Nephron progenitor cell (in vitro differentiated cells): ENCODE data around the gene KDM2B.

ENCODE experiments used
- DNase-seq: peaks from one replicate; pipeline ENCODE4 v3.0.0; 2021
- H3K27ac Mint-ChIP-seq: 2 replicates; pipeline ENCODE4 v1.8.0; 2021; ENCODE audit warnings: mild to moderate bottlenecking, moderate library complexity, mixed read lengths
- H3K27me3 Mint-ChIP-seq: 2 replicates; pipeline ENCODE4 v1.8.0; 2021; ENCODE audit warnings: mild to moderate bottlenecking, low read depth, mixed read lengths; ENCODE audit not compliant: poor library complexity
- H3K36me3 Mint-ChIP-seq: 2 replicates; pipeline ENCODE4 v1.8.0; 2021; ENCODE audit warnings: low read depth, mixed read lengths
- H3K4me1 Mint-ChIP-seq: 2 replicates; pipeline ENCODE4 v1.8.0; 2021; ENCODE audit warnings: mixed read lengths
- H3K4me3 Mint-ChIP-seq: 2 replicates; pipeline ENCODE4 v1.8.0; 2021; ENCODE audit warnings: mild to moderate bottlenecking, moderate library complexity, mixed read lengths
- H3K9me3 Mint-ChIP-seq: 2 replicates; pipeline ENCODE4 v1.8.0; 2021; ENCODE audit warnings: mild to moderate bottlenecking, moderate library complexity, mixed read lengths
- TF ChIP-seq, protein P1 (sequence below): fragments of 200-600 bp; sonication (generic); IDR thresholded peaks from 2 replicates; pipeline ENCODE4 v1.5.0; 2021; ENCODE audit warnings: antibody characterized with exemption

Gene KDM2B

DNA sequence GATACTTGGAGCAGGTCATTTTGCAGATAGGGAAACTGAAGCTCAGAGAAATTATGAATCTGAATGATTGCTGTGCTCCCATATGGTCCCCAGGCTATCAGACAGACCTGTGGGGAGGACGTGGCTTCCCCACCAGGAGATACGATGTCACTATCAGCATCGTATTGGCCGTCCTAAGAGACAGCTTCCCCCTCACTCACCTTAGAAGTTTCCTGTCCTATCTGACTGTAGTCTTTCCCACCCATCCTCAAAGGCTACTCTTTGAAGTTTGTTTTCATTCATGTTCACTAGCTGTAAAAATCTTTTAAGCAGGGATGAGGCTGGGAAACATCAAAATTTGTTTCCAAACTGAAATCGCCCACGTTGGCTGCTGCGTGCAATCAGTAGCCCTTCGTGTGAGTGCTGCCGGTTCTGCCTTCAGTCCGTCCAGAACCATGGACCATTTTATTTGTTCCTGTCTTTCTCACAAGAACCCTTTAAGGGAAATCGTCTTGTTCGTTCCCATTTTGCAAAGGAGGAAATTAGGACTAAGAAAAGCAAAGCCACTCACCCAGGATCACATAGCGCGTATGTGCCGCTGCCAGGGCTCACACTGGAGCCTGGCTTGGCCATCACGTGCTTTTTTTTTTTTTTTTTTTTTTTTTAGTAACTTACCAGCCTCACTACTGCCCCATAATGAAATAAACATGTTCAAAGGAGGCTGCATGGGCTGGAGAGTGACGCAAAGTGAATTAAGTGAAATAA, 1.0 kb upstream of the KDM2B start:
- H3K27ac Mint-ChIP-seq, result peak overlapping the region; percentile 99
- no peak for DNase-seq
- peaks cover 4% of the 10 kb centered on the region for H3K36me3 Mint-ChIP-seq
- no peaks in the 10 kb centered on the region for H3K9me3 Mint-ChIP-seq
- H3K4me1 Mint-ChIP-seq, result peaks cover 58% of the 10 kb centered on the region
- H3K27me3 Mint-ChIP-seq, result no peaks in the 10 kb centered on the region
- peak overlapping the region; percentile 99 for H3K4me3 Mint-ChIP-seq
- TF ChIP-seq, protein P1, sequence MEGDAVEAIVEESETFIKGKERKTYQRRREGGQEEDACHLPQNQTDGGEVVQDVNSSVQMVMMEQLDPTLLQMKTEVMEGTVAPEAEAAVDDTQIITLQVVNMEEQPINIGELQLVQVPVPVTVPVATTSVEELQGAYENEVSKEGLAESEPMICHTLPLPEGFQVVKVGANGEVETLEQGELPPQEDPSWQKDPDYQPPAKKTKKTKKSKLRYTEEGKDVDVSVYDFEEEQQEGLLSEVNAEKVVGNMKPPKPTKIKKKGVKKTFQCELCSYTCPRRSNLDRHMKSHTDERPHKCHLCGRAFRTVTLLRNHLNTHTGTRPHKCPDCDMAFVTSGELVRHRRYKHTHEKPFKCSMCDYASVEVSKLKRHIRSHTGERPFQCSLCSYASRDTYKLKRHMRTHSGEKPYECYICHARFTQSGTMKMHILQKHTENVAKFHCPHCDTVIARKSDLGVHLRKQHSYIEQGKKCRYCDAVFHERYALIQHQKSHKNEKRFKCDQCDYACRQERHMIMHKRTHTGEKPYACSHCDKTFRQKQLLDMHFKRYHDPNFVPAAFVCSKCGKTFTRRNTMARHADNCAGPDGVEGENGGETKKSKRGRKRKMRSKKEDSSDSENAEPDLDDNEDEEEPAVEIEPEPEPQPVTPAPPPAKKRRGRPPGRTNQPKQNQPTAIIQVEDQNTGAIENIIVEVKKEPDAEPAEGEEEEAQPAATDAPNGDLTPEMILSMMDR, result no peak

DNA sequence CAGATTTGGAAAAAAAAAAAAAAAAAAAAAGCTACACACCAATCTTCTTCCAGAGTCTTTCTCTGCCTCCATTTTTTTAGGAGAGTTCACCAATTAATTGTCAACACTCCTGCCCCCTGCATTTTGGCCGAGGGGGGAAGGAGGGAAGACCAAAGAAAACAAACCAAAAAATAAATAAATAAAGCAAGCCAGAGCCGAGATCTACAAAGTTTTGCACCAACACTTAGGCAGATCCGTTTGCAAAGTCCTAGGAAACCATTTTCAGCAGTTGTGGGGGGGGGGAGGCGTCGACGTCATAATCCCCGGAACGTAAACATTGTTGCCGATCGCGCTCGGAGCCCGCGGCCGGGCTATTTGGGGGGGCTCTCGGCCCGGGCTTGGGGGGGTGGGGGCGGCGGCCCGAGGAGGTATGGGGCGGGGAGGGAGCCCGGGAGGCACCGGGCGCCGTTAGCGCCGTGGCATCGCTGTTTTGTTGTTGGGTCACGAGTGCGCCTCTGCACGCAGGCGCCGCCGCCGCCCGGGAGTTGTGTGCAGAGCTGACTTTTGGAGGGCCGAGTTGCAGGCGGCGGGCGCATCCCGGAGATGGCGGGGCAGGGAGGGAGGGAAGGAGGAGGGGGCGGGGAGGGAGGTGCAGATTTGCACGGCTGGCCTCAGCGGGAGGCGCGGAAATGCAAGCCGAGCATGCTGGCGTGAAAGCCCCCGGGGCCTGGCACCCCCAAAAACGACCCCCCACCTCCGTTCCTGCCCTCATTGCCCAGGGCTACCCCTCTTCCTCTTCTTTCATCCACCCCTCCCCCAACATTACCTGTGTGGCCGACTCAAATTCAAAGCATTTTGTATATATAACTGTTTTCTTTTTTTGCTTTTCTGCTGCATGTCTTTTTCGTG, 598 bp downstream of the KDM2B start:
- peak; percentile 83 for DNase-seq
- Mint-ChIP-seq H3K27ac (peak overlapping the region; percentile 100), H3K27me3 (no peaks in the 10 kb centered on the region), H3K4me3 (peak overlapping the region; percentile 99), H3K4me1 (peaks cover 64% of the 10 kb centered on the region), H3K36me3 (peaks cover under 1% of the 10 kb centered on the region), H3K9me3 (no peaks in the 10 kb centered on the region)
- TF ChIP-seq, protein P1, result no peak

DNA sequence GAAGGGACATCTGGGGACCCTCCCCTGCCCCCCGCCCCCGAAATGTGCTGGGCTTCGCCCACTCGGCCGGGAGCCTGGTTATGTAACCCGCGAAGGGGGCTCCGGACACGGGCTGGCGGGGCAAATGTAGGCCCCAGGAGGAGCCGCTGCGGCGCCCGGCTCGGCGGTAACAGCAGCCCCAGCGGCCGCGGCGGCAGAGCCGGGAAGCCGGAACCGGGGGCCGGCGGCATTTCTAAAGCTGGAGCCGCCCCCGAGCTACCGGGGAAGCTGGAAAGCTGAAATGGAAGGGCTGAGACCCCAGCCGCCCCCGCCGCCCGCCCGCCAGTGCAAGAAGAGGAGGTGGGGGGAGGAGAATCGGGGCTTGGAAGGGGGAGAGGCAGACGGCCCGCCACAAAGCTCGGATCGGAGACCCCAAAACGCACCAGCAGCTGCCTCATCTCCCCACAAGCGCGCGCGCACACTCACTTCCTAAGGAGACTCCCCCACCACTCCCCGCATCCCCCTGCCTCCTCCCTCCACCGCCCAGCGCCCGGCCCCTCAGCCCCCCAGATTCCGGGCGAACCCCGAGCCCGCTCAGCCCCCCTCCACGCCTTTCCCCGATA, 1.5 kb downstream of the KDM2B start:
- no peaks in the 10 kb centered on the region for H3K9me3 Mint-ChIP-seq
- no peaks in the 10 kb centered on the region for H3K27me3 Mint-ChIP-seq
- peaks cover 74% of the 10 kb centered on the region for H3K4me1 Mint-ChIP-seq
- peak; percentile 42 for DNase-seq
- TF ChIP-seq, protein P1, result no peak
- H3K4me3 Mint-ChIP-seq, result peak overlapping the region; percentile 99
- peak overlapping the region; percentile 100 for H3K27ac Mint-ChIP-seq
- H3K36me3 Mint-ChIP-seq, result peaks cover 8% of the 10 kb centered on the region

DNA sequence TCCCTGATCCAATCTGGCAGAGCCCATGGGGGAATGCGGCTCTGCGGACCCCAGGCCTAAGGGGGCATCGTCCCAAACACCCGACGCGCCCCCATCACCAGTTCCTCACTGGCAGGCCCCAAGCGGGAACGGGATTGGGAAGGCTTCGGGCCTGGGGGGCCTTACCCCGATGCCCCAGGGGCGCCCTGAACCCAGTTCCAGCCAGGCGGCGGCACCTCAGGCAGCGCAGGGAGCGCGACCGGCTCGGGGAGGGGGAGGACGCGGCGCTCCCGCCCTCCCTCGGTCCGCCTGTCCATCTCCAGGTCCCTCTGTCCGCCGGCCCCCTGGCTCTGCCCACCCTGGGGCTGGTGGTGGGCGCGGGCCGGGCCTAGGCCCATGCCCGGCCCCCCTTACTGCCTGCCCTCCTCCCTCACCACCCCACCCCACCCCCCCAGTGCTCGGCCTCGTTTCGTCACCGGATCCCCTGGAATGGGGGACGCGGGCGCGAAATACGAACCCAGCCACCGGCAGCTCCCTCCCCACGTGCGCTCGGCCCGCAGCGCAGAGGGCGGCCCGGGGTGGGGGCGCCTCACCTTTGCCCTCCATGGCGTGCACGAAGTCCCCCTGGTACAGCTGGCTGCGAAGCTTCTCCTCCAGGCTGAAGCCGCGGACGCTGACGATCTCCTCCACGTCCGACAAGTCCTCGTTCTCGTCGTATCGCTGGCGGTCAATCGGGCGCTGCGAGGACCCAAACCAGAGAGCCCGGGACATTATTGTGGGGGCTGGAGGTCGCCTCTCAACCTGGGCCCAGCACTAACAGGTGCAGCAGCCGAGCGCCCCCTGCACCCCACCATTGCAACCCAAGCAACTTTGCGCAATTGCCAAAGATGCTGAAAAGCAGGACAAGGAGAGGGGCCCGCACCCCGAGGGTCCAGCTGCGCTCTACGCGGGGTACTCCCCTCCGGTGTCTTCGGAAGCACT, 2.3 kb downstream of the KDM2B start:
- H3K4me1 Mint-ChIP-seq, result peaks cover 77% of the 10 kb centered on the region
- no peaks in the 10 kb centered on the region for H3K9me3 Mint-ChIP-seq
- H3K27me3 Mint-ChIP-seq, result no peaks in the 10 kb centered on the region
- TF ChIP-seq, protein P1, result no peak
- peaks cover 15% of the 10 kb centered on the region for H3K36me3 Mint-ChIP-seq
- peak overlapping the region; percentile 100 for H3K27ac Mint-ChIP-seq
- DNase-seq, result peak; percentile 67
- peak overlapping the region; percentile 86 for H3K4me3 Mint-ChIP-seq

DNA sequence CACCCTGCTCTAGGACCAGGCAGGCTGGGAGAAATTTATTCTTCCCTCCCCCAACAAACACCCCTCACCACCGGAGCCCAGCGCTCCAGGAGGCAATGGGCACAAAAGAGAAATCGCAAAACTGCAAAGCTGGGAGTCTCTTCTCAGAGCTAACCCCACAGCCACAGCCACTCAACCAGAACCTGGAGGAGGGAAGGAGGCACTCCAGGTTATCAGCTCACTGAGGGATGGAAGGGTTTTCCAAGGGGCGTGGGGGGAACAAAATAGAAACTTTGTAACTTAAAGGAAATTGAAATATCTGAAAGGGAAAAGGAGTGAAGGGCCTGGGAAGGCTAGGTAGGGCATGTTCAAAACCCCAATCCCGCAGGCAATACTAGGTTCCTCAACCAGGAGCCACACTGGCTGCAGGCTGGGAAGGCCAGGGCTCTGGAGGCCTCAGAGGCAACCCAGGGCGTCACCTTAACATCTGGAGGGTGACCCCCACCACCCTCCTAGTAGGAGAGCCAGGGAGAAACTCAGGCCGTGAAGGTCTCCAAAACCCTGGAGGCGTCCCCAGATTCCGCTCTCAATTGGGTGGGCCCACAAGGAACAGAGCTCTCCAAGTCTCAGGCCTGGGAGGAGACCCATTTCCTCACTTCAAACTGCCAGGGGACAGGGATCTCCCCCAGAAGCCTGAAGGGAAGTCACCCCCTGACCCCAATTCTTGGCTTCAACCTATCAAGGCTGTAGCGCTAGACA, 3.2 kb downstream of the KDM2B start:
- peak overlapping the region; percentile 85 for H3K4me3 Mint-ChIP-seq
- no peaks in the 10 kb centered on the region for H3K9me3 Mint-ChIP-seq
- peaks cover 16% of the 10 kb centered on the region for H3K36me3 Mint-ChIP-seq
- DNase-seq, result peak; percentile 41
- no peaks in the 10 kb centered on the region for H3K27me3 Mint-ChIP-seq
- TF ChIP-seq, protein P1, result no peak
- peak overlapping the region; percentile 100 for H3K27ac Mint-ChIP-seq
- H3K4me1 Mint-ChIP-seq, result peaks cover 70% of the 10 kb centered on the region
